ENCODE data around the gene LMBR1L. TPM values are rescaled to one million over a fixed set of nuclear protein-coding genes. Genes with fewer than 3 reads are reported as not detected.
A peak's percentile ranks its signal among the peaks of the same experiment; 100 is the strongest.

The LMBR1L gene
- total and polyA plus RNA-seq, 2 donors (not counting 1 experiment from before 2014, with no cell fraction given), result 30.9 to 53.2 TPM

- Histone ChIP-seq H3K4me3 (replicated peaks in 1 of 4; ENCODE audit: control extremely low read depth in 1 of 4, insufficient read depth in 1 of 4, low read depth in 3 of 4, low read length in 4 of 4) (no peak overlapping the region), H4K20me1 (ENCODE audit: control insufficient read depth, extremely low read depth, insufficient read depth, low read length) (no peaks in the 10 kb centered on the region), H3K27ac (ENCODE audit: insufficient read depth, low read length) (no peak overlapping the region), H3K27me3 (ENCODE audit: control insufficient read depth, insufficient read depth, low read length) (no peaks in the 10 kb centered on the region), H3K36me3 (ENCODE audit: control insufficient read depth, insufficient read depth, low read length) (no peaks in the 10 kb centered on the region), H2AFZ (ENCODE audit: low read length) (no peak overlapping the region), H3K79me2 (ENCODE audit: control insufficient read depth, insufficient read depth, low read length) (no peaks in the 10 kb centered on the region), H3K4me2 (ENCODE audit: extremely low read depth, insufficient read depth, low read length) (no peak overlapping the region), H3K9me3 (ENCODE audit: control insufficient read depth, insufficient read depth, low read depth, low read length) (no peaks in the 10 kb centered on the region), H3K4me1 (ENCODE audit: control insufficient read depth, extremely low read depth, insufficient read depth, low read length) (peaks cover 8% of the 10 kb centered on the region), H3K9ac (ENCODE audit: insufficient read depth, low read length) (no peak overlapping the region)
- TF ChIP-seq EZH2 (IDR thresholded peaks at IDR 0.05; ENCODE audit: low read length, missing control alignments), result no peak
- TF ChIP-seq CTCF (conservative IDR thresholded peaks at IDR 0.05 in 1 of 2, IDR thresholded peaks at IDR 0.05 in 1 of 2; ENCODE audit: low read depth in 1 of 2, low read length in 2 of 2), result no peak
- DNase-seq (ENCODE audit: low read depth in 2 of 2), result no peak
Measured at GRCh38 chr12:49070971-49071370, 39.7 kb downstream of the LMBR1L start.

GRCh38 chr12:49069507-49070346 lies 40.9 kb downstream of the LMBR1L start, which contains the start of gene RHEBL1:
RHEBL1 (minus strand) TSS chr12:49069979; CDS start chr12:49069785, 194 bp downstream.
- peak within 1 kb of the TSS; percentile 69 for H3K9ac ChIP-seq (ENCODE audit: insufficient read depth, low read length)
- peak within 1 kb of the TSS; percentile 57 for H3K27ac ChIP-seq (ENCODE audit: insufficient read depth, low read length)
- TF ChIP-seq CTCF (conservative IDR thresholded peaks at IDR 0.05 in 1 of 2, IDR thresholded peaks at IDR 0.05 in 1 of 2; ENCODE audit: low read depth in 1 of 2, low read length in 2 of 2) (no peak), EZH2 (IDR thresholded peaks at IDR 0.05; ENCODE audit: low read length, missing control alignments) (no peak)

GRCh38 chr12:49068879-49069506 lies 41.7 kb downstream of the LMBR1L start:
- no peak overlapping the region for H3K9ac ChIP-seq (ENCODE audit: insufficient read depth, low read length)
- no peaks in the 10 kb centered on the region for H3K36me3 ChIP-seq (ENCODE audit: control insufficient read depth, insufficient read depth, low read length)
- peak overlapping the region; percentile 73 to 97 (median 88) for H3K4me3 ChIP-seq (replicated peaks in 1 of 4; ENCODE audit: control extremely low read depth in 1 of 4, insufficient read depth in 1 of 4, low read depth in 3 of 4, low read length in 4 of 4)
- H3K9me3 ChIP-seq (ENCODE audit: control insufficient read depth, insufficient read depth, low read depth, low read length), result no peaks in the 10 kb centered on the region
- H2AFZ ChIP-seq (ENCODE audit: low read length), result peak overlapping the region; percentile 99
- H3K27me3 ChIP-seq (ENCODE audit: control insufficient read depth, insufficient read depth, low read length), result no peaks in the 10 kb centered on the region
- H3K79me2 ChIP-seq (ENCODE audit: control insufficient read depth, insufficient read depth, low read length), result no peaks in the 10 kb centered on the region
- peaks cover 8% of the 10 kb centered on the region for H3K4me1 ChIP-seq (ENCODE audit: control insufficient read depth, extremely low read depth, insufficient read depth, low read length)
- H4K20me1 ChIP-seq (ENCODE audit: control insufficient read depth, extremely low read depth, insufficient read depth, low read length), result no peaks in the 10 kb centered on the region
- H3K27ac ChIP-seq (ENCODE audit: insufficient read depth, low read length), result peak overlapping the region; percentile 50
- TF ChIP-seq CTCF (conservative IDR thresholded peaks at IDR 0.05 in 1 of 2, IDR thresholded peaks at IDR 0.05 in 1 of 2; ENCODE audit: low read depth in 1 of 2, low read length in 2 of 2) (no peak), EZH2 (IDR thresholded peaks at IDR 0.05; ENCODE audit: low read length, missing control alignments) (no peak)
- no peak for DNase-seq (ENCODE audit: low read depth in 2 of 2)
- H3K4me2 ChIP-seq (ENCODE audit: extremely low read depth, insufficient read depth, low read length), result peak overlapping the region; percentile 96

More at GRCh38 chr12:49069507-49070346, 40.9 kb downstream of the LMBR1L start, which contains the start of gene RHEBL1:
- Histone ChIP-seq H3K36me3 (ENCODE audit: control insufficient read depth, insufficient read depth, low read length) (no peaks in the 10 kb centered on the region), H4K20me1 (ENCODE audit: control insufficient read depth, extremely low read depth, insufficient read depth, low read length) (no peaks in the 10 kb centered on the region), H3K4me2 (ENCODE audit: extremely low read depth, insufficient read depth, low read length) (peak within 1 kb of the TSS; percentile 96), H3K27me3 (ENCODE audit: control insufficient read depth, insufficient read depth, low read length) (no peaks in the 10 kb centered on the region), H3K79me2 (ENCODE audit: control insufficient read depth, insufficient read depth, low read length) (no peaks in the 10 kb centered on the region), H3K9me3 (ENCODE audit: control insufficient read depth, insufficient read depth, low read depth, low read length) (no peaks in the 10 kb centered on the region), H3K4me3 (replicated peaks in 1 of 4; ENCODE audit: control extremely low read depth in 1 of 4, insufficient read depth in 1 of 4, low read depth in 3 of 4, low read length in 4 of 4) (peak within 1 kb of the TSS; percentile 73 to 97 (median 88)), H3K4me1 (ENCODE audit: control insufficient read depth, extremely low read depth, insufficient read depth, low read length) (peaks cover 8% of the 10 kb centered on the region), H2AFZ (ENCODE audit: low read length) (peak within 1 kb of the TSS; percentile 99)
- DNase-seq (ENCODE audit: low read depth in 2 of 2), result peak; percentile 92 to 95
